Natural killer cell (primary cell): ENCODE results near the gene SELENON. TPM values are rescaled to one million over a fixed set of nuclear protein-coding genes. Genes with fewer than 3 reads are reported as not detected.
A peak's percentile ranks its signal among the peaks of the same experiment; 100 is the strongest.

ENCODE experiments used
- ATAC-seq, 3 donors: fragments of 150-1000 bp in 2 of 3; fragments of 200-7000 bp in 1 of 3; cut with Tn5 transposase; 1 replicate in 1 of 3; 2 replicates in 2 of 3; pipeline ENCODE4 v1.10.0; 2021; ENCODE audit warnings: mild to moderate bottlenecking in 2 of 3, moderate library complexity in 2 of 3
- DNase-seq, 2 donors: peaks; one replicate each; pipeline versions ENCODE4 v3.0.0 to v3.0.0-alpha.2; 2013 to 2021; ENCODE audit warnings: mixed read lengths in 1 of 2
- H3K27ac ChIP-seq: one replicate; pipeline ENCODE4 v1.5.1; 2013; ENCODE audit warnings: mild to moderate bottlenecking, low read length
- H3K27me3 ChIP-seq: one replicate; pipeline ENCODE4 v1.6.1; 2013; ENCODE audit warnings: low read length; ENCODE audit not compliant: control insufficient read depth, insufficient read depth
- H3K36me3 ChIP-seq: one replicate; pipeline ENCODE4 v1.6.1; 2013; ENCODE audit warnings: low read length; ENCODE audit not compliant: control insufficient read depth, insufficient read depth
- H3K4me1 ChIP-seq: one replicate; pipeline ENCODE4 v1.6.1; 2013; ENCODE audit warnings: low read length; ENCODE audit not compliant: control insufficient read depth, insufficient read depth
- H3K4me3 ChIP-seq: one replicate; pipeline ENCODE4 v1.5.1; 2013; ENCODE audit warnings: low read length
- H3K9me3 ChIP-seq: one replicate; pipeline ENCODE4 v1.6.1; 2013; ENCODE audit warnings: low read length; ENCODE audit not compliant: control insufficient read depth, insufficient read depth
- H3K27ac Mint-ChIP-seq, 2 donors: one replicate each; pipeline ENCODE4 v1.8.0; 2022; ENCODE audit warnings: mild to moderate bottlenecking in 2 of 2, mixed read lengths in 2 of 2, moderate library complexity in 1 of 2
- H3K27me3 Mint-ChIP-seq, 2 donors: one replicate each; pipeline ENCODE4 v1.8.0; 2022; ENCODE audit warnings: low read depth in 2 of 2, mixed read lengths in 2 of 2
- H3K36me3 Mint-ChIP-seq: one replicate; pipeline ENCODE4 v1.8.0; 2022; ENCODE audit warnings: mixed read lengths
- H3K4me1 Mint-ChIP-seq, 2 donors: one replicate each; pipeline ENCODE4 v1.8.0; 2022; ENCODE audit warnings: mixed read lengths in 2 of 2
- H3K4me3 Mint-ChIP-seq: one replicate; pipeline ENCODE4 v1.8.0; 2022; ENCODE audit warnings: mild to moderate bottlenecking, moderate library complexity, mixed read lengths
- H3K9me3 Mint-ChIP-seq, 2 donors: one replicate each; pipeline ENCODE4 v1.8.0; 2022; ENCODE audit warnings: mixed read lengths in 2 of 2
- CTCF ChIP-seq: fragments of 200-600 bp; IDR thresholded peaks from one replicate; pipeline ENCODE4 v1.8.0; 2022; ENCODE audit warnings: antibody characterized with exemption
- WGBS: methylation state at CpG from one replicate; pipeline ENCODE4 v1.1.7; 2013; ENCODE audit warnings: missing lambda C conversion rate; ENCODE audit not compliant: insufficient coverage; 5-methylcytosine and 5-hydroxymethylcytosine counted together
- intact Hi-C: fragments of 100-400 bp; cut with micrococcal nuclease; formaldehyde crosslinking; loops from one replicate; pipeline ENCODE4 v1.14.2; 2022
- total RNA-seq, 4 donors: library from RNA; stranded (reverse); fragments of 120-200 nt in 1 of 4; gene quantifications; one replicate each; pipeline versions ENCODE4 v1.2.3 to v1.2.4, GENCODE V29; 2013 to 2022

SELENON gene
- total RNA-seq, 3 donors from 2014 or later (not counting 1 experiment from before 2014, with no cell fraction given), result 9.7 to 16.4 (median 11.1) TPM

GRCh38 chr1:25813071-25813733 is 13.2 kb downstream of the SELENON start:
- no peak for ATAC-seq
- no peak for TF ChIP-seq CTCF
- Mint-ChIP-seq H3K27me3 (no peaks in the 10 kb centered on the region), H3K4me3 (no peak overlapping the region), H3K9me3 (no peaks in the 10 kb centered on the region), H3K27ac (no peak overlapping the region), H3K36me3 (no peaks in the 10 kb centered on the region), H3K4me1 (peaks cover 0 to 8% of the 10 kb centered on the region in 2 donors)
- Histone ChIP-seq H3K27ac (no peak overlapping the region), H3K9me3 (no peaks in the 10 kb centered on the region), H3K4me3 (no peak overlapping the region), H3K27me3 (no peaks in the 10 kb centered on the region), H3K36me3 (no peaks in the 10 kb centered on the region), H3K4me1 (peaks cover 15% of the 10 kb centered on the region)
- WGBS, result 82% methylated on average over 11 of the region's 11 CpGs
- no peak for DNase-seq
- intact Hi-C loops, result loop anchor here (5.0 kb wide), 1 partner anchor 311 kb away; no protein-coding TSS in a partner anchor

GRCh38 chr1:25813734-25814471 is 13.9 kb downstream of the SELENON start:
- no peaks in the 10 kb centered on the region for H3K27me3 ChIP-seq
- H3K4me1 ChIP-seq, result peaks cover 18% of the 10 kb centered on the region
- Mint-ChIP-seq H3K36me3 (no peaks in the 10 kb centered on the region), H3K27ac (no peak overlapping the region), H3K4me3 (no peak overlapping the region), H3K9me3 (no peaks in the 10 kb centered on the region), H3K27me3 (no peaks in the 10 kb centered on the region), H3K4me1 (peaks cover 2 to 15% of the 10 kb centered on the region in 2 donors)
- H3K36me3 ChIP-seq, result no peaks in the 10 kb centered on the region
- no peak overlapping the region for H3K27ac ChIP-seq
- no peaks in the 10 kb centered on the region for H3K9me3 ChIP-seq
- H3K4me3 ChIP-seq, result no peak overlapping the region
- DNase-seq (no peak), ATAC-seq (no peak)
- WGBS, result 93% methylated on average over 24 of the region's 24 CpGs
- no peak for TF ChIP-seq CTCF
- intact Hi-C loops, result loop anchor here (5.0 kb wide), 1 partner anchor 312 kb away; no protein-coding TSS in a partner anchor

GRCh38 chr1:25814549-25815087 is 14.6 kb downstream of the SELENON start:
- Mint-ChIP-seq H3K27ac (peak overlapping the region in 1 of 2 donors; percentile 63), H3K9me3 (no peaks in the 10 kb centered on the region)
- no peak overlapping the region for H3K4me3 ChIP-seq

More at GRCh38 chr1:25814549-25815087, 14.6 kb downstream of the SELENON start:
- no peak overlapping the region for H3K27ac ChIP-seq
- no peaks in the 10 kb centered on the region for H3K27me3 ChIP-seq
- DNase-seq (no peak), ATAC-seq (no peak)
- peaks cover 25% of the 10 kb centered on the region for H3K4me1 ChIP-seq
- H3K9me3 ChIP-seq, result no peaks in the 10 kb centered on the region
- no peak overlapping the region for H3K4me3 Mint-ChIP-seq
- WGBS, result 99% methylated on average over 7 of the region's 7 CpGs
- H3K4me1 Mint-ChIP-seq, result peaks cover 9 to 22% of the 10 kb centered on the region in 2 donors
- H3K36me3 Mint-ChIP-seq, result no peaks in the 10 kb centered on the region
- intact Hi-C loops, result loop anchor here (5.0 kb wide), 1 partner anchor 312 kb away; no protein-coding TSS in a partner anchor
- H3K27me3 Mint-ChIP-seq, result no peaks in the 10 kb centered on the region
- H3K36me3 ChIP-seq, result no peaks in the 10 kb centered on the region
- TF ChIP-seq CTCF, result no peak
